Measurements from ENCODE around the gene C13orf46.

- no peak for TF ChIP-seq ZNF274 (IDR thresholded peaks at IDR 0.05; ENCODE audit: low read depth, low read length)
- TF ChIP-seq SUZ12 (IDR thresholded peaks at IDR 0.05; ENCODE audit: extremely low read depth, insufficient read depth, insufficient read length) = no peak
- no peak for TF ChIP-seq YY1 (IDR thresholded peaks at IDR 0.05; ENCODE audit: insufficient read depth, insufficient read length)
These were observed 6.1 kb upstream of the C13orf46 start for GRCh38 chr13:113979791-113980471.
